Ecto neural progenitor cell (in vitro differentiated cells): ENCODE data around the gene ASPDH.

Experiments used
- DNase-seq: peaks from one replicate; pipeline ENCODE4 v3.0.0-alpha.2; 2018; ENCODE audit warnings: low spot score

The ASPDH gene

GRCh38 chr19:50513746-50514345, at the start of gene ASPDH:
TSS of gene ASPDH (minus strand) at chr19:50513913. CDS start at chr19:50513823, 90 bp downstream.
- DNase-seq: no peak

GRCh38 chr19:50562996-50563395, 49.3 kb upstream of the ASPDH start:
- peak; percentile 40 for DNase-seq

DNA sequence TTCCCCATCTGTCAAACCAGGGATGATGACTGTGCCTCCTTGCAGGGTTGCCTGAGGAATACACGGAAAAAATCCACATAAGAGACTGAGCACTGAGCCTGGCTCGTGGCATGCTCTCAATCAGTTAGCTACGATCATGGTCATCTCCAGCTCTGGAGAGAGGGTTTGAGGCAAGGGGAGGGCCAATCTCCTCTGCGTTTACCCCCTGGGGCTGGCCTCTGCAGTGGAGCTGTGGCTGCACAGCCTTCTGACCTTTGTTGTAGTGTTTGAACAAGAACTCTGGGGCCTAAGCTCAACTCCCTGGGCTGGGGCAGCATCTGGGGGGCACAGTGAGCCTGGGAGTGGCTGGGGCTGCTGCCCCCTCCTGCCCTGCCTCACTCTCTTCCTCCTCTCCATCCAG, 48.6 kb upstream of the ASPDH start:
- DNase-seq: peak; percentile 38

DNA sequence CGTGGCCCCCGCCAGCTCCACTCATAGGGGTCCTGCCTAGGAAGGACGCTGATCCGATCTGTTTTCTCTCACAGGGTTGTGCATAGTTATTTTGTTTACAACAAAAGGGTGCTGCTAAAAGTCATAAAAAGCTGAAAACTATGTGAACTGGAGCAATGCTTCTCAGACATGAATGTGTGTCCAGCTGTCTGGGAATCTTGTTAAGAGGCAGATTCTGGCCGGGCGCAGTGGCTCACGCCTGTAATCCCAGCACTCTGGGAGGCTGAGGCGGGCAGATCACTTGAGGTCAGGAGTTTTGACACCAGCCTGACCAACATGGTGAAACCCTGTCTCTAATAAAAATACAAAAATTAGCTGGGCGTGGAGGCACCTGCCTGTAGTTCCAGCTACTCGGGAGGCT, 45.9 kb upstream of the ASPDH start:
- DNase-seq: no peak

DNA sequence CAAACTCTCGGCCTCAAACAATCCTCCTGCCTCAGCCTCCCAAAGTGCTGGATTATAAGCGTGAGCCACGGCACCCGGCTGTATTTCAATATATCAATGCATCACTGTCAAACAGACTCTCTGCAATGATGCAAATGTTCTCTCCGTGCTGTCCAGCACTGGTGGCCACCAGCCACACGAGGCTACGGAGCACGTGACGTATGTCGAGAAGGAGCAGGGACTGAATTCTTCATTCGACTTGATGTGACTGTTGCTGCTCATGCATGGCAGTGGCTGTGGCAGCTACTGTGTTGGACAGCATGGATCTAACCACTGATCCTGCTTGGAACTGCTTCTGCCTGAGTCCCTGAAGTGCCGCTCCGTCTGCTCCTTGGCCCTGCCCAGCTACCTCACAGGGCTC, 44.7 kb upstream of the ASPDH start:
- DNase-seq: peak; percentile 37

DNA sequence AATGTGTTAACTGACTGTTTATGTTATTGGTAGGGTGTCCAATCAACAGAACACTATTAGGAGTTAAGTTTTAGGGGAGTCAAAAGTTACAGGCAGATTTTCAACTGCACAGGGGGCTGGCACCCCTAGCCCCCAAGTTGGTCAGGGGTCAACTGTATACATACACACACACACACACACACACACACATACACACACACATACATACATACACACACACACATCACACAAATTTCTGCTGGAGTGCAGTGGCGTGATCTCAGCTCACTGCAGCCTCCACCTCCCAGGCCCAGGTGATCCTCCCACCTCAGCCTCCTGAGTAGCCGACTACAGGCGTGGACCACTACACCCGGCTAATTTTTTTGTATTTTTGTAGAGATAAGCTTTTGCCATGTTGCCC, 44.3 kb upstream of the ASPDH start:
- DNase-seq: no peak

GRCh38 chr19:50557009-50557613, 43.4 kb upstream of the ASPDH start:
- DNase-seq: peak; percentile 62

DNA sequence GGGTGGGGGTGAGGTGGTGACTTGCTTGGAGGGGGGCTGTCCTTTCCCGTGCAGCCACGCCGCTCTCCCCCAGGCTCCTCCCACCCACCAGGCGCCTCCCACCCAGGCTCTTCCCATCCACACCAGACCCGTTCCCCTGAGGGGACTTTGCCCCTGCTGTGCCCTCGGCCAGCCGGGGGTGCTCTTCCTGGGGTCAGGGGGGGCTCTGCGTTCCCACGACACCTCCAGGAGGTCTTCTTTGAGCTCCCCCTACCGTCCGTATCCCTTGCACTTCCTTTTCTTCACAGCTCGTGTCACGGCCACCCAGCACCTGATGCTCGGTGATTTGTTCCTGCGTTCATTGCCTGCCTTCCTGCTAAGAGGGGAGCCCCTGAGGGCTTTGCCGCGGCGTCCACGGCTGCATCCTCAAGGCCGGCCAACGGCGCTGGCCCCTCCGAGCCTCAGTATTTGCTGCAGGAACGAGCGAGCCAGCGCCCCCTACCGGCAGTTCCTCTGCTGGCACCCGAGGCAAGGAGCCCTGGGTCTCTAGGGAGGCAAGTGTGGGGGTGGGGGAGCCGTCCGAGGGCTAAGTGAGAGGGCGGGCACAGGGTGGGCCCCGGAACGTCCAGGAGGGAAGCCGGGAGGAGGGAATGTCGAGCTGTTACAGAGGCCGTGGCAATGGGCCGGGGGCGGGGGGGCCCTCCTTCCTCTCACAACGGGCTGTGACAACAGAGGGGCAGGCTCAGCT, 42.7 kb upstream of the ASPDH start:
- peak; percentile 97 for DNase-seq

DNA sequence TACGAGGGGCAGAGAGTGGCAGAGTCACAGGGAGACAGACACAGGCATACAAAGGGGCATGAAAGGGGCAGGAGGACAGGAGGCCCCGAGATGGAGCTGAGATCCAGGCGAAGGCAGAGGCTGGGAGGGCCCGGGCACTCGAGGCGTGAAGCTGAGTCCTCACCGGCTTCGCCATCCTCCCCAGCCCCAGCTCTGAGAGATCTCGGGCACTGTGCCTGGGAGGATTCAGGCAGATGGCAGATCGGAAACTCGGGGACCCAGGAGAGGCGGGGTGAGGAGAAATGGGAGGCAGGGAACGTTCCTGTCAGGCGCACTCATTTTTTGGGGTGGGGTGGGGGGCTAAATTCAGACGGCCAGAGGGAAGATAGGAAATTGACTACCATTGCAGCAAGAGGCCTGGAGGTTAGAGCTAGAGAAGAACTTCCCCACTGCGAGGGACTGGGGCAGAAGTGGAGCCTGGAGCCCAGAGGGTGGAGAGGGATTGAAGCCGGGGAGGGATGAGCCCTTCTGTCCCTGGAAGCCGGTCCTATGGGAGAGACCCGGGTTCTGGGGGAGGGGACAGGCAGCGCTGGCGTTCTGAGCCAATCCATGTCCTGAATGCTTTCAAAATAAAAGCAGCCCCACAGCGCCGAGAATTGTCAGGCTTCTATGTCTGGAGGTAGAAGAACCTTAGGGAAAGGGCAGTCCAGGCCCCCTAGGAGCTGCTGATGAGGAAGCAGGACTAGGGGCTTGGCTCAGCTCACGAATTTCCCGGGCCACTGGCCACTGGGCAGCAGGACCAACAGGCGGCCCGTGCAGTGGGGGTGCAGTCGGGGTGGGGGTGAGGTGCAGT, 42.0 kb upstream of the ASPDH start:
- DNase-seq: peak; percentile 64

- peak; percentile 39 for DNase-seq
Measured at GRCh38 chr19:50555033-50555432, 41.3 kb upstream of the ASPDH start.

GRCh38 chr19:50554212-50554611, 40.5 kb upstream of the ASPDH start:
- DNase-seq: peak; percentile 36

DNA sequence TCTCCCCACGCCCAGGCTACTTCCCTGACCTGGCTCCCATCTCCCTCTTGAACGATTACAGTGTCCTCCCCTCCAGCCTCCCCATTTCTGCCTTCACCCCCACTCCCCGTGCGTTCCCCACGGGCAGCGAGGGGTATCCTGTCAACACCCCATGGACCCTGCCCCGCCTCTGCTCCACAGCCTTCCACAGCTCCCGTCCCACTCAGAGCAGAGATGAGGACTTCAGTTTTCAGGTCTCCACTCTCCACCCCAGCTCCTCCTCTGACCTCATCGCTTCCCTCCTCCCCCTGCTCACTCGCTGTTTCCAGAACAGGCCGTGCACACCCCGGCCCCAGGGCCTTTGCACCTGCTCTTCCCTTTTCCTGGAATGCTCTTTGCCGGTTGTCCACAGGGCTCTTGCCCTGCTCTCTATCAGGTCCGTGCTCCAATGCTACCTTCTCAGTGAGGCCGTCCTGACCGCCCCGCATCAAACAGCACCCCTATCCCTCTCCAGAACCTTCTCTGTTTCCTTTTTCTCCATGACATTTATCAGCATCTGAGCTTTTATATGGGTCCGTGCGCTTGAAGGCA, 39.5 kb upstream of the ASPDH start:
- DNase-seq: peak; percentile 41

- DNase-seq: peak; percentile 46
Measured at GRCh38 chr19:50552540-50552939, 38.8 kb upstream of the ASPDH start.

DNA sequence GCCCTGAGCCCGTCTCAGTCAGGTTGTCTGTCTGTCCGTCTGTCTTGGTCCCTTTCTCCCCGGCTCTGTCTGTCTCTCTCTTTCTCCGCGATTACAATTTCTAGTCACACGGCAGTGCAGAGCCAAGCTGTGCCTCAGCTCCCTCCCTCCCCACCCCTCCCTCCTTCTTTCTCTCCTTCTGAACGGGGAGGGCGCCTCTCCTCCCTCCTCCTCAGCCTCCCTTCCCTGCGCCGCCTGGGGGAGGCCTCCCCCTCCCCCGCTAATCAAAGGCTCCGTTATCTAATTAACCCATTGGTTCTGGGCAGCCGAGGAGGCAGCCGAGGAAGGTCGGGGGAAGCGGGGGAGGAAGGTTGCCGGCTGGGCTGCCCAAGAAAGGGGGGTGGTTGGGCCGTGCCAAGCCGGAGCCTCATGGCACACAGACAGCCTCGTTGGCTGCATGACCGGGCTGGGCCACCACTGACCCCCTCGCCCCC, 38.0 kb upstream of the ASPDH start:
- peak; percentile 65 for DNase-seq

DNA sequence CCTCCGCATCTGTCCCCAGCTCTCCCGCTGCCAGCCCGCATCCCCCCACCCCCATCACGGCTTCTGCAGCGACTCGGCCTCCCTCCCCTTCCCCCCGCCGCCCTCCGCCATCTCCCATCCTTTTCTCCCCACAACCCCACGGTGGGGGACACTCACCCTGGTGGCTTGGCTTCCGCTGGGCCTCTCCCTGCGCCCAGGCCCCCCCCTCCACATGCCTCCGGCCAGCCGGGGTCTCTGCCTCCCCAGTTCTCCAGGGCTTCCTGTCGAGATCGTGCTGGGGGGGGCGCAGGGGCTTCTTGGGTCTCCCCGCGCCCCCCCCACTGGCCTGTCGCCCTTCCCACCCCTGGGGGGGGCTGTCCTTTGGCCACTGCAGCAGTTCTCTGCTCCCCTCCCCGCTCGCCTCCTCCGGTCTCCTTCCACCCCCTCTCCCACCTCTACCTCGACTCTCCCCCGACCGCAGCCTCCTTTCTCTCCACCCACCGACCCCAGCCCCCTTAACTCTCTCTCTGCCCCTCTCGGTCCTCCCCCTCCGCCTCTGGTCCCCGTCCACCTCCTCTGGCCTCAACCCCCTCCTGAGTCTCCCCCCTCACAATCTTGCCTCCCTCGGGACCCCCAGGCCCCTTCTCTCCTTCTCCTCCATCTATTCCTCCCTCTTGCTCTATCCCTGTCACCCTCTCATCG, 37.5 kb upstream of the ASPDH start:
- peak; percentile 51 for DNase-seq

GRCh38 chr19:50550594-50550966, 36.9 kb upstream of the ASPDH start:
- DNase-seq: no peak

DNA sequence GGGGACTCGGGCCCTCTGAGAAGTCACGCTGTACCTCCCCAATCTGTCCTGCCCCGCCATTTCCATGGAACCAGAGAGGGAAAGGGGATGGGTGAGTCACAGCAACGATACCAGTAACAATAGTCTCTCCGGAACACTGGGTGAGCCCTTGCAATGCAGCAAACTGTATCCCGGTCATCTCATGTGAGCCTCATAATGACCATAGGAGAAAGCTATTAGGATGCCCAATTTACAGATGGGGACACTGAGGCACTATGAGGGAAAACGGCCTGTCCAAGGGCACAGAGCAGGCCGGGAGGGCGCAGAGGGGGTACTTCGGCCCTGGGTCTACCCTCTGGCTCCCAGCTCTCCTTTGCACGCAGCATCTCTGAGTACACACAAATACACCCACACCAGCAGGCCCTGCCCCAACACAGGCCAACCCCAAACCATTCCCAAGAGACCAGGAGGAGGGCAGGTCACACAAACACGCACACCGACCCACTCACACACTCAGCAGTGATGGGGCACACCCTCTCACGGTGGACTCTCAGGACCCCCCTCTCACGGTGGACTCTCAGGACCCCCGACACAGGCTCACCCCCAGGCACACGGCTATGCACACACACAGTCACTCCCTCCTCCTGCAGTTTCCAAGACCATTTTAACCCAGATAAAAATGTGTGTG, 36.3 kb upstream of the ASPDH start:
- DNase-seq: no peak

- no peak for DNase-seq
Measured at GRCh38 chr19:50549059-50549926, 35.6 kb upstream of the ASPDH start.

GRCh38 chr19:50548191-50549058, 34.7 kb upstream of the ASPDH start:
- no peak for DNase-seq
